Esophagus muscularis mucosa (tissue), 4 donors: ENCODE results near the gene CHGA. TPM values are rescaled to one million over a fixed set of nuclear protein-coding genes. Genes with fewer than 3 reads are reported as not detected.

Experiments
- DNase-seq: peaks from one replicate; pipeline ENCODE4 v3.0.0-alpha.2; 2017; ENCODE audit errors: extremely low spot score
- H3K27ac ChIP-seq, 4 donors: fragments of 200-600 bp; sonication (generic); replicated peaks in 1 of 4; 1 replicate in 3 of 4; 2 replicates in 1 of 4; pipeline ENCODE4 v1.5.1; 2016 to 2019; ENCODE audit warnings: mild to moderate bottlenecking in 1 of 4
- H3K27me3 ChIP-seq, 4 donors: fragments of 200-600 bp; sonication (generic); one replicate each; pipeline versions ENCODE4 v1.5.1 to v1.6.0; 2016 to 2019
- H3K36me3 ChIP-seq, 4 donors: fragments of 200-600 bp; sonication (generic); one replicate each; pipeline ENCODE4 v1.5.1; 2016 to 2019
- H3K4me1 ChIP-seq, 4 donors: fragments of 200-600 bp; sonication (generic); one replicate each; pipeline ENCODE4 v1.5.1; 2016 to 2019
- H3K4me3 ChIP-seq, 4 donors: fragments of 200-600 bp; sonication (generic); 1 replicate in 2 of 4; 2 replicates in 2 of 4; pipeline ENCODE4 v1.5.1; 2016 to 2019; ENCODE audit warnings: mild to moderate bottlenecking in 4 of 4, moderate library complexity in 1 of 4
- H3K9me3 ChIP-seq, 4 donors: fragments of 200-600 bp; sonication (generic); 1 replicate in 3 of 4; 2 replicates in 1 of 4; pipeline ENCODE4 v1.5.1; 2016 to 2019
- CTCF ChIP-seq, 3 experiments: fragments of 200-600 bp in 2 of 3; fragments of 450-650 bp in 1 of 3; sonication (generic) in 2 of 3; IDR thresholded peaks; one replicate each; pipeline ENCODE4 v1.5.1; 2017 to 2019; ENCODE audit warnings: antibody characterized with exemption in 3 of 3, mild to moderate bottlenecking in 2 of 3, moderate library complexity in 1 of 3
- EP300 ChIP-seq: sonication (generic); formaldehyde crosslinking; IDR thresholded peaks from one replicate; pipeline ENCODE4 v1.6.1; 2017; ENCODE audit warnings: antibody characterized with exemption
- POLR2A ChIP-seq: fragments of 450-650 bp; IDR thresholded peaks from one replicate; pipeline ENCODE4 v1.6.1; 2017; ENCODE audit warnings: antibody characterized with exemption, moderate library complexity, mild to moderate bottlenecking, low read depth
- POLR2AphosphoS5 ChIP-seq, 2 donors: sonication (generic); formaldehyde crosslinking; IDR thresholded peaks; one replicate each; pipeline ENCODE4 v1.6.1; 2017; ENCODE audit warnings: antibody characterized with exemption in 2 of 2
- WGBS: methylation state at CpG from one replicate; pipeline ENCODE4 v1.1.5; 2018; 5-methylcytosine and 5-hydroxymethylcytosine counted together
- intact Hi-C: fragments of 100-400 bp; cut with DNase I; formaldehyde crosslinking; loops from one replicate; pipeline ENCODE4 v1.15.1; 2023
- total RNA-seq, 4 donors: library from RNA; depleted of rRNA; stranded (reverse); fragments of >200 nt; gene quantifications; one replicate each; pipeline versions ENCODE4 v1.1.0 to v1.2.1, GENCODE V29; 2016

The CHGA gene
- total RNA-seq, 4 donors from 2014 or later, result 1.2 to 2.5 (median 1.3) TPM

- no peak for DNase-seq
- Histone ChIP-seq H3K4me1 (peaks cover 22 to 54% (median 43%) of the 10 kb centered on the region in 4 donors), H3K4me3 (no peak overlapping the region), H3K9me3 (peaks cover 0 to 14% (median 10%) of the 10 kb centered on the region in 4 donors), H3K27ac (no peak overlapping the region), H3K36me3 (peaks cover 5 to 25% (median 17%) of the 10 kb centered on the region in 4 donors), H3K27me3 (no peaks in the 10 kb centered on the region)
- 100% methylated on average over 2 of the region's 2 CpGs for WGBS
- TF ChIP-seq CTCF (IDR thresholded peaks at IDR 0.05) (no peak), POLR2A (no peak), EP300 (no peak), POLR2AphosphoS5 (IDR thresholded peaks at IDR 0.05) (no peak)
- intact Hi-C loops, result no loop called here
Observed at GRCh38 chr14:92976268-92976667, 53.3 kb downstream of the CHGA start.

- intact Hi-C loops, result no loop called here
- Histone ChIP-seq H3K36me3 (peaks cover 5 to 38% (median 17%) of the 10 kb centered on the region in 4 donors), H3K4me1 (peaks cover 13 to 33% (median 21%) of the 10 kb centered on the region in 4 donors), H3K4me3 (no peak overlapping the region), H3K9me3 (peaks cover 0 to 14% (median 10%) of the 10 kb centered on the region in 4 donors), H3K27me3 (no peaks in the 10 kb centered on the region), H3K27ac (no peak overlapping the region)
- DNase-seq, result no peak
- TF ChIP-seq POLR2AphosphoS5 (IDR thresholded peaks at IDR 0.05) (no peak), POLR2A (no peak), EP300 (no peak)
- 87% methylated on average over 4 of the region's 4 CpGs for whole genome bisulfite sequencing
Observed at GRCh38 chr14:92978229-92979021, 55.5 kb downstream of the CHGA start.

- Histone ChIP-seq H3K27me3 (no peaks in the 10 kb centered on the region), H3K9me3 (peaks cover 0 to 13% (median 9%) of the 10 kb centered on the region in 4 donors), H3K4me3 (no peak overlapping the region), H3K36me3 (peaks cover 5 to 38% (median 13%) of the 10 kb centered on the region in 4 donors), H3K27ac (peak overlapping the region in 1 of 4 donors; percentile 13), H3K4me1 (peaks cover 17 to 28% (median 21%) of the 10 kb centered on the region in 4 donors)
- DNase-seq, result no peak
- intact Hi-C loops, result no loop called here
- WGBS, result 100% methylated on average over 4 of the region's 4 CpGs
- no peak for TF ChIP-seq CTCF (IDR thresholded peaks at IDR 0.05)
- TF ChIP-seq POLR2AphosphoS5 (IDR thresholded peaks at IDR 0.05), result no peak
- no peak for TF ChIP-seq POLR2A
- no peak for TF ChIP-seq EP300
Observed at GRCh38 chr14:92980866-92981265, 57.9 kb downstream of the CHGA start.

- Histone ChIP-seq H3K27me3 (no peaks in the 10 kb centered on the region), H3K9me3 (peaks cover 0 to 7% (median 3%) of the 10 kb centered on the region in 4 donors), H3K4me1 (peaks cover 26 to 37% (median 29%) of the 10 kb centered on the region in 4 donors), H3K27ac (no peak overlapping the region), H3K36me3 (peaks cover under 1 to 30% (median 7%) of the 10 kb centered on the region in 4 donors), H3K4me3 (no peak overlapping the region)
- no peak for TF ChIP-seq POLR2A
- intact Hi-C loops, result no loop called here
- DNase-seq, result no peak
- 95% methylated on average over 7 of the region's 8 CpGs for WGBS
Observed at GRCh38 chr14:92981726-92982125, 58.8 kb downstream of the CHGA start.

GRCh38 chr14:92982956-92983355 is 60.0 kb downstream of the CHGA start:
- WGBS, result 89% methylated on average over 8 of the region's 8 CpGs
- H3K27me3 ChIP-seq, result no peaks in the 10 kb centered on the region
- peaks cover 37 to 49% (median 42%) of the 10 kb centered on the region in 4 donors for H3K4me1 ChIP-seq
- peaks cover 0 to 19% (median 3%) of the 10 kb centered on the region in 4 donors for H3K36me3 ChIP-seq
- peaks cover 0 to 7% (median 3%) of the 10 kb centered on the region in 4 donors for H3K9me3 ChIP-seq
- no peak for TF ChIP-seq POLR2A
- no peak for TF ChIP-seq POLR2AphosphoS5 (IDR thresholded peaks at IDR 0.05)
- no peak for TF ChIP-seq EP300
- TF ChIP-seq CTCF (IDR thresholded peaks at IDR 0.05), result no peak
- no peak overlapping the region for H3K27ac ChIP-seq
- no peak for DNase-seq
- H3K4me3 ChIP-seq, result no peak overlapping the region
- intact Hi-C loops, result no loop called here
